GM19324 (cell line): ENCODE measurements around the gene KCNMB2.
"Not testable (repeated sequence)": the region's sequence is repeated elsewhere in the genome, so short reads cannot be mapped to it uniquely, and the experiment has no call there.

Experiments used
- ATAC-seq: cut with Tn5 transposase; IDR thresholded peaks from one replicate; pipeline ENCODE4 v1.9.1; 2021; ENCODE audit warnings: mild to moderate bottlenecking, moderate library complexity; ENCODE audit not compliant: unreplicated experiment, low FRiP score

KCNMB2 gene

GRCh38 chr3:178518660-178519396 is 17.4 kb upstream of the KCNMB2 start:
- ATAC-seq: peak; percentile 76

- no peak for ATAC-seq
Measured at GRCh38 chr3:178519701-178520100, 16.5 kb upstream of the KCNMB2 start.

GRCh38 chr3:178520451-178520850 is 15.8 kb upstream of the KCNMB2 start:
- ATAC-seq: no peak

- no peak for ATAC-seq
Measured at GRCh38 chr3:178522200-178523052, 13.8 kb upstream of the KCNMB2 start.

- no peak for ATAC-seq
Measured at GRCh38 chr3:178525251-178525650, 11.0 kb upstream of the KCNMB2 start.

GRCh38 chr3:178526291-178526690 is 9.9 kb upstream of the KCNMB2 start:
- no peak for ATAC-seq

- ATAC-seq: no peak
Measured at GRCh38 chr3:178527981-178528380, 8.3 kb upstream of the KCNMB2 start.

- ATAC-seq: no peak
Measured at GRCh38 chr3:178529606-178530225, 6.5 kb upstream of the KCNMB2 start.

GRCh38 chr3:178532476-178532875 is 3.8 kb upstream of the KCNMB2 start:
- ATAC-seq: no peak

- no peak for ATAC-seq
Measured at GRCh38 chr3:178537122-178537705, 978 bp downstream of the KCNMB2 start.

GRCh38 chr3:178538056-178538455 is 1.8 kb downstream of the KCNMB2 start:
- no peak for ATAC-seq

- ATAC-seq: no peak
Measured at GRCh38 chr3:178540184-178540583, 3.9 kb downstream of the KCNMB2 start.

- no peak for ATAC-seq
Measured at GRCh38 chr3:178545337-178545736, 9.1 kb downstream of the KCNMB2 start.

- no peak for ATAC-seq
Measured at GRCh38 chr3:178546079-178546478, 9.8 kb downstream of the KCNMB2 start.

GRCh38 chr3:178549426-178549825 is 13.2 kb downstream of the KCNMB2 start:
- not testable (repeated sequence) for ATAC-seq

GRCh38 chr3:178551916-178552321 is 15.7 kb downstream of the KCNMB2 start:
- no peak for ATAC-seq

- peak; percentile 71 for ATAC-seq
Measured at GRCh38 chr3:178558637-178559036, 22.4 kb downstream of the KCNMB2 start.

GRCh38 chr3:178560759-178561158 is 24.5 kb downstream of the KCNMB2 start:
- no peak for ATAC-seq

GRCh38 chr3:178561239-178561638 is 25.0 kb downstream of the KCNMB2 start:
- ATAC-seq: no peak

- no peak for ATAC-seq
Measured at GRCh38 chr3:178562143-178562946, 26.1 kb downstream of the KCNMB2 start.
